Neutrophil (primary cell): ENCODE measurements around the gene ATP11A.

Experiments used
- H3K27ac ChIP-seq: fragments of 200-600 bp; sonication (generic); 2 replicates; pipeline ENCODE4 v1.5.1; 2016; ENCODE audit warnings: mild to moderate bottlenecking, moderate library complexity
- H3K27me3 ChIP-seq: fragments of 200-600 bp; sonication (generic); 2 replicates; pipeline ENCODE4 v1.6.0; 2016; ENCODE audit warnings: mild to moderate bottlenecking
- H3K36me3 ChIP-seq: fragments of 200-600 bp; sonication (generic); 2 replicates; pipeline ENCODE4 v1.5.1; 2017
- H3K4me1 ChIP-seq, 2 experiments: fragments of 200-600 bp in 1 of 2; sonication (generic) in 1 of 2; 1 replicate in 1 of 2; 2 replicates in 1 of 2; pipeline versions ENCODE4 v1.5.1 to v1.6.1; 2013 to 2016; ENCODE audit warnings: low read depth in 1 of 2, low read length in 1 of 2, mild to moderate bottlenecking in 1 of 2, moderate library complexity in 1 of 2; ENCODE audit not compliant: control insufficient read depth in 1 of 2, insufficient read depth in 1 of 2
- H3K4me3 ChIP-seq, 2 experiments: fragments of 200-600 bp in 1 of 2; sonication (generic) in 1 of 2; 1 replicate in 1 of 2; 2 replicates in 1 of 2; pipeline ENCODE4 v1.5.1; 2013 to 2016; ENCODE audit warnings: low read depth in 1 of 2, low read length in 1 of 2, mild to moderate bottlenecking in 1 of 2, moderate library complexity in 1 of 2
- H3K9me3 ChIP-seq: fragments of 200-600 bp; sonication (generic); 2 replicates; pipeline ENCODE4 v1.5.1; 2016
- TF ChIP-seq, protein P1 (sequence below): fragments of 200-600 bp; sonication (generic); IDR thresholded peaks from 2 replicates; pipeline ENCODE4 v1.5.1; 2016; ENCODE audit warnings: antibody characterized with exemption

The ATP11A gene

DNA sequence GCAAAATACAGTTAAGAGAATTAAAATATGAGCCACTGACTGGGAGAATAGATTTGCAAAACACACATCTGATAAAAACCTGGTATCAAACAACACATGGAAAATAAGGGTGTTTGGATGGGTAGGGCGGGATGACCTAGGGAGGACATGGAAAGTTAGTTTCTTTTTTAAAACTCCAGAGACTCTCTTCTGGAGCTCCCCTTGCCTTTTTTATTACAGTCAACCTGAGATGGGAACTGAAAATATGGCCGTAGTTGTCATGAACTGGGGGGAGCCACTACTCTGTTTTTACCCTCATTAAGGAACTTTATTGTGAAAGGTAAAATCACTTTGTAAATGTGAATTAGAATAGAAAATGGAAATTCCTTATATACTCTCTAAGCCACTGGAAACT, 113.0 kb downstream of the ATP11A start:
- no peak overlapping the region for H3K4me3 ChIP-seq
- H3K9me3 ChIP-seq: no peaks in the 10 kb centered on the region
- H3K4me1 ChIP-seq: peaks cover 0 to 12% of the 10 kb centered on the region in 2 experiments
- peak overlapping the region; percentile 59 for H3K27ac ChIP-seq
- TF ChIP-seq, protein P1, sequence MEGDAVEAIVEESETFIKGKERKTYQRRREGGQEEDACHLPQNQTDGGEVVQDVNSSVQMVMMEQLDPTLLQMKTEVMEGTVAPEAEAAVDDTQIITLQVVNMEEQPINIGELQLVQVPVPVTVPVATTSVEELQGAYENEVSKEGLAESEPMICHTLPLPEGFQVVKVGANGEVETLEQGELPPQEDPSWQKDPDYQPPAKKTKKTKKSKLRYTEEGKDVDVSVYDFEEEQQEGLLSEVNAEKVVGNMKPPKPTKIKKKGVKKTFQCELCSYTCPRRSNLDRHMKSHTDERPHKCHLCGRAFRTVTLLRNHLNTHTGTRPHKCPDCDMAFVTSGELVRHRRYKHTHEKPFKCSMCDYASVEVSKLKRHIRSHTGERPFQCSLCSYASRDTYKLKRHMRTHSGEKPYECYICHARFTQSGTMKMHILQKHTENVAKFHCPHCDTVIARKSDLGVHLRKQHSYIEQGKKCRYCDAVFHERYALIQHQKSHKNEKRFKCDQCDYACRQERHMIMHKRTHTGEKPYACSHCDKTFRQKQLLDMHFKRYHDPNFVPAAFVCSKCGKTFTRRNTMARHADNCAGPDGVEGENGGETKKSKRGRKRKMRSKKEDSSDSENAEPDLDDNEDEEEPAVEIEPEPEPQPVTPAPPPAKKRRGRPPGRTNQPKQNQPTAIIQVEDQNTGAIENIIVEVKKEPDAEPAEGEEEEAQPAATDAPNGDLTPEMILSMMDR: no peak
- no peaks in the 10 kb centered on the region for H3K27me3 ChIP-seq
- peaks cover 27% of the 10 kb centered on the region for H3K36me3 ChIP-seq

DNA sequence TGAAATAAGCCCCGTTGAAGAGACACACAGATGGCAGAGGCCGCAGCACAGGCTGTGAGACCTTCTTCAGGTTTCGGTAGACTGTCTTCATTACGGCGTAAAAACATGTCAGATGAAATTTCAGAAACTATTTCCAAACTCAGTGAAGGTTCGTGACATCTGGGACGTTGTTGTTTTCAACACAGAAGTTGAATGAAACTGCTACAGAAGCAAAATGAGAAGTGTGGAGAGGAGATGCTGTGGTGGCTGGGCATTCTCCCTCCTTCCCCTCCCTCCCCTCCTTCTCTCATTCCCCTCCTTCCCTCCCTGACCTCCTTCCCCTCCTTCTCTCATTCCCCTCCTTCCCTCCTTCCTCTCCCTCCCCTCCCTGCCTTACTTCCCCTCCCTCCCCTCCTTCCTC, 113.6 kb downstream of the ATP11A start:
- Histone ChIP-seq H3K9me3 (no peaks in the 10 kb centered on the region), H3K27me3 (no peaks in the 10 kb centered on the region), H3K27ac (peak overlapping the region; percentile 59), H3K36me3 (peaks cover 34% of the 10 kb centered on the region), H3K4me3 (no peak overlapping the region), H3K4me1 (peaks cover 0 to 12% of the 10 kb centered on the region in 2 experiments)
- TF ChIP-seq, protein P1: no peak

DNA sequence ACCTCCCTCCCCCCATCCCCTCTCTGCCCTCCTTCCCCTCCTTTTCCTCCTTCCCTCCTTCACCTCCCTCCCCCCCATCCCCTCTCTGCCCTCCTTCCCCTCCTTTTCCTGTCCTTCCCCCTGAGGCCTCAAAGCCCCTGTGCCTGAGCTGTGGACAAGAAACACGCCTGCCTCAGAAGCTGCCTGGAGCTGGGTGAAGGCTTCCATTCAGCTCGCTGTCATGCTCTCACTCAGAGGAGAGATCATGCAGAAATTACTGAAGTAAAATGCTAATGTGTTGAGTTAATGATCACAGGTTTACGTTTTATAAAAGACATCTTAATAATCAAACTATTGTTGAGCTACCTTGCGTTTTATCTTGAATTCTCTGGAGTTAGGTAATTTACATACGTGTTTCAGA, 114.5 kb downstream of the ATP11A start:
- TF ChIP-seq, protein P1: no peak
- no peaks in the 10 kb centered on the region for H3K27me3 ChIP-seq
- H3K9me3 ChIP-seq: no peaks in the 10 kb centered on the region
- no peak overlapping the region for H3K4me3 ChIP-seq
- H3K4me1 ChIP-seq: peaks cover 0 to 12% of the 10 kb centered on the region in 2 experiments
- peaks cover 43% of the 10 kb centered on the region for H3K36me3 ChIP-seq
- H3K27ac ChIP-seq: peak overlapping the region; percentile 51

DNA sequence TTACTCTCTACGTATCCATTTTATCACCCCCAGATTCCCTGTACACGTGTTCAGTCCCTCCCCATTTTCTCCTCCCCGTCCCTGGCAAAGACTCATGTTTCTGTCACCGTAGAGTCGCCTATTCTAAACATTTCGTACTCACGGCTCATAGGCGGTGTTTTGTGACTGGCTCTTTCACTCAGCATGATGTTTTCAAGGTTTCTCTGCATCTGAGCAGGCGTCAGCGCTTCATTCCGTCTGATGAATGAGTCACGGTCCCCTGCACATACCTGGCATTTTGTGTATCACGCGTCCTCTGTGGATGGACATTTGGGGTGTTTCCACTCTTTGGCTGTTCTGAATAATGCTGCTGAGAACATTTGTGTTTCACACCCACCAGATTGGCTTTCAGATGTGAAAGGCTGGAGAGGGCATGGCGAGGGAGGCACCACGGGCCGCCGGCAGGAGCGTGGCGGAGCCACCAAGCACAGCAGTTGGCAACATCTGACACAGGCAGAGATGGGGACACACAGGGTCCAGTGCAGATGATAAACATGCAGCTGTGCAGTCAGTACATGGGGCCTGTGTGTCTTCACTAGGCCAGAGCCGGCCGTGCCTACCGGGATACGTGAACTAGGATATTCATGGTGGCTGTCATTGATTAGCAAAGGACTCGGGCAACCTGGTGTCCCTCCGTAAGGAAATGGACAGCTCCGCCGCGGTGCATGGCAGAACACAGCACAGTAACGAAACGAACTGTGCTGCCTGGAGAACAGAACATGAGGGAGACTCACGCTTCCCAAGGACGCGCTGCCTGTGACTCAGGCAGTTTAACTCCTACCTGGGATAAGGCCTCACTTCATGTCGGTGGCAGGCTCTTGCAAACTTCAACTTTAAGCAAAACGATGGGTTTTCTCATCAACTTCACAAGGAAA, 117.2 kb downstream of the ATP11A start:
- Histone ChIP-seq H3K9me3 (no peaks in the 10 kb centered on the region), H3K27me3 (no peaks in the 10 kb centered on the region), H3K4me3 (no peak overlapping the region), H3K4me1 (peaks cover 0 to 12% of the 10 kb centered on the region in 2 experiments), H3K27ac (no peak overlapping the region), H3K36me3 (peaks cover 69% of the 10 kb centered on the region)
- TF ChIP-seq, protein P1: no peak

DNA sequence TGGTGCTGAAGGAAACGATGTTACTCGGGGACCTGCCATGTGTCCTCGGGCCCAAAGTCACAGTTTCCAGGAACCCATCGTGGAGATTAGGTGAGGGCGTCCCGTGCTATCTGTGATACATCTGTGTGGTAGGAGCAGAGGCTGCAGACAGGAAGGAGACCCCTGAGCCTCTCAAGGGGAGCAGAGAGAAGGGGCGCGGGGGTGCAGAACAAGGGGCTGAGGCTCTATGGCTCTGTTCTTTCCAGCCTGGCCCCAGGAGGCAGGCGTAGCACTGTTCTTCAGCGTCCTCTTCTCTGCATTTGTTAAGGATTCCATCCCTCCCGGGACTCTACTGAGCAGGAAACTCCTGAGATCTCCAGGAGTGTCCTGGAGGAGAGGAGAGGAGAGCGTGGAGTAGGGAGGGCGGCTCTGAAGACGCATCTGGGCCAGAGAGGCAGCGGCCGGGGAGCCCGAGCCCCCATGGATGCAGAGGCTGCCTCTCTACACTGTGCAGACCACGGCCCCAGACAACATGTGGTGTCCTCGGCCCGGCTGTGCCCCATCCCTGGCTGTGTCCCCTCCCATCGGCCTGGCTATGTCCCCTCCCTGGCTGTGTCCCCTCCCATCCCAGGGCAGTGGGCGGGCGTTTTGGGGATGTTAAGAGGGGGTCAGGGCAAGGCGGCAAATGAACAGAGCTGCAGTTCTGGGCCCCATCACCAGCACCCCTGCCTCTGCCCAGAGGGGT, 118.0 kb downstream of the ATP11A start:
- Histone ChIP-seq H3K27me3 (no peaks in the 10 kb centered on the region), H3K4me1 (peaks cover 0 to 8% of the 10 kb centered on the region in 2 experiments), H3K4me3 (no peak overlapping the region), H3K9me3 (no peaks in the 10 kb centered on the region), H3K27ac (no peak overlapping the region), H3K36me3 (peaks cover 78% of the 10 kb centered on the region)
- TF ChIP-seq, protein P1: no peak
